Ramos (cell line): ENCODE results near the gene EIF1B.

Source experiments
- in situ Hi-C: fragments of 300-500 bp; cut with MboI; formaldehyde crosslinking; loops from one replicate; pipeline ENCODE4 v1.14.3; 2022; ENCODE audit warnings: low sequenced_read_pairs; ENCODE audit not compliant: unreplicated experiment

The EIF1B gene

GRCh38 chr3:40337136-40338108, 27.9 kb downstream of the EIF1B start:
- in situ Hi-C loops: no loop called here

DNA sequence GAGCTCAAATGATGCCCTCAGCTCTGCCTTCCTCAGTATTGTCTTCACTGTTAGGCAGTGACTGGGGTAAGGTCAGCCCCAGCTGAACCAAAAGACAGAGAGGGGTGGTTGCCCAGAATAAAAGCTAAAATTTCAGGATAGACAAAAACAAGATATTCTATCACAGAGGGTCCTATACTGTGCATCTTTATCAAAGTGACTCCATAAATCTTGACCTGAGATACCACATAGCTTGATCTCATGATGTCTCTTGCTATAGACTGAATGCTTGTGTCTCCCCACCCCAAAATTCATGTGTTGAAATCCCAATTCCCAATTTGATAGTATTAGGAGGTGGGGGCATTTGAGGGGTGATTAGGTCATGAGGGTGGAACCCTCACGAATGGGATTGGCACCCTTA, 30.4 kb downstream of the EIF1B start:
- in situ Hi-C loops: no loop called here

DNA sequence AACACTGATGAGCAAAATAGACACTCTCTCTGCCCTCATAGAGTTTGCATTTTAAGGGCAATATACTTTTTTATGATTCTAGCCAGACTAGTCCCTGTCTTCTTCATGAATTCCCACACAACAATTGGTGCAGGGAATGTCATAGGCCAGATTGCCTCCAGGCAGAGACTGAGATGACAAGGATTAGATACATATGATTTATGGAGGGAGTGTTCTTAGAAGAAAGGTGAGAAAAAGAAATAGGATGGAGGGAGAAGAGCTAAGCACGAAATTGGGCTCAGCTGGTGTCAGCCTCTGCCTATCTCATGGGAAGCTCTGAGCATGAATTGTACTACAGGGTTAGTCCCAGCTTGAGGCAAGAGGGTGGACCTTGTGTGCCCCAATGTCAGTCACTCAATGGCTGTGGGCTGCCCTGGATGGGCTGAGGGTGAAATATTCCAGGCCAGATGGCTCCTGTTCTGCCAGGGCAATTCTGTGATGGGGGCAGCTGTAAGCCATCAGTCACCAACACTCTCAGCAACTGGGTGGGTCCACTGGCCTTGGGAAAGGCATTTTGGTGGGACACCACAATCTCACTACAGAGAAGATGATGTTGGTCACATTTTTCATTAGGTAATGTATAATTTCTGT, 31.1 kb downstream of the EIF1B start:
- in situ Hi-C loops: no loop called here

- in situ Hi-C loops: no loop called here
Observed at GRCh38 chr3:40341671-40342070, 32.2 kb downstream of the EIF1B start.

DNA sequence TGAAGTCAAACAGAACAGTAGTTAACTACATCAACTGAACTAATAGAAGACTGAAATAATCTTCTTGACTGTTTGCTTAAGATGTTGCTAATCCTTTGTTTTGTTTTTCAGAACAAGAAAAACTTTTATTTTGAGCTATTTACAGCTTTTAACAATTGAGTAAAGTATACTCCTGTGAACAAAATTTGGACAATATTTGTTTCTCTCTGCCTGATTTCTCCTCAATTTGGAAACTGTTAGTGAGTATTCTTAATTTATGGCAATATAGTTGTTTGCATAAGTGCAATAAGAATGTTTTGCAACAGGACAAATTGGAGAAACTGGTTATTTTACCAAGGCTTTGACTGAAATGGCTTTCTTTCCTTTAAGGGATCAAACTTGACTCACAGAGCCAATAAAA, 41.0 kb downstream of the EIF1B start:
- in situ Hi-C loops: no loop called here

- in situ Hi-C loops: no loop called here
Observed at GRCh38 chr3:40355410-40355809, 45.9 kb downstream of the EIF1B start.

DNA sequence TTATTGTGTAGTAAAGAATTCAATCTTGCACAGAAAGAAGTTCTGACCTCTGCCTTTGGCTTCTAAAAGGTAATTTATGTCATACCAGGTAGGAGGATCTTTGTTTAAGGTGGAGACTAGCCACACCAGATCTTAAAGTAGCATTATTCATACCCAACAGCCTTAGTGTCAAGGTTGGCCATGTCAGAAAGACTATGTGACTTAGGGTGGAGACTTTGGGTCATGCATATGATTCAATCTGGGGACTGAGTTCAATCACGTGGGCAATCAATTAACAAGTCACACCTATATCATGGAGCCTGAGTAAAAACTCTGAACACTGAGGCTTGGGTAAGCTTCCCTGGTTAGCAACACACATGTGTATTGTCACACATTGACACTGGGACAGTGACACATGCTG, 48.9 kb downstream of the EIF1B start:
- in situ Hi-C loops: no loop called here
